Chondrocyte (in vitro differentiated cells): ENCODE results near the gene SLC5A2. TPM values are rescaled to one million over a fixed set of nuclear protein-coding genes. Genes with fewer than 3 reads are reported as not detected.
"Not testable (repeated sequence)": the region's sequence is repeated elsewhere in the genome, so short reads cannot be mapped to it uniquely, and the experiment has no call there.

Experiments
- DNase-seq: peaks from one replicate; pipeline ENCODE4 v3.0.0; 2021; ENCODE audit warnings: mixed read lengths, low spot score
- H3K27ac Mint-ChIP-seq: one replicate; pipeline ENCODE4 v1.8.0; 2021; ENCODE audit warnings: mild to moderate bottlenecking, moderate library complexity, mixed read lengths; ENCODE audit not compliant: unreplicated experiment
- H3K27me3 Mint-ChIP-seq: 2 replicates; pipeline ENCODE4 v1.8.0; 2021; ENCODE audit warnings: low read depth, mixed read lengths
- H3K36me3 Mint-ChIP-seq: 2 replicates; pipeline ENCODE4 v1.8.0; 2021; ENCODE audit warnings: low read depth, mixed read lengths
- H3K4me1 Mint-ChIP-seq: 2 replicates; pipeline ENCODE4 v1.8.0; 2021; ENCODE audit warnings: low read depth, mild to moderate bottlenecking, mixed read lengths
- H3K4me3 Mint-ChIP-seq: one replicate; pipeline ENCODE4 v1.8.0; 2021; ENCODE audit warnings: mild to moderate bottlenecking, moderate library complexity, mixed read lengths; ENCODE audit not compliant: unreplicated experiment
- H3K9me3 Mint-ChIP-seq: 2 replicates; pipeline ENCODE4 v1.8.0; 2021; ENCODE audit warnings: low read depth, mixed read lengths
- total RNA-seq: library from RNA; stranded (reverse); gene quantifications from 3 replicates; pipeline ENCODE4 v1.2.1, GENCODE V29; 2021
- TF ChIP-seq, protein P1 (sequence below): fragments of 200-600 bp; sonication (generic); IDR thresholded peaks from 2 replicates; pipeline ENCODE4 v1.5.0; 2021; ENCODE audit warnings: antibody characterized with exemption, mild to moderate bottlenecking, moderate library complexity

Gene SLC5A2
- total RNA-seq, 1 donor from 2014 or later: not detected

DNA sequence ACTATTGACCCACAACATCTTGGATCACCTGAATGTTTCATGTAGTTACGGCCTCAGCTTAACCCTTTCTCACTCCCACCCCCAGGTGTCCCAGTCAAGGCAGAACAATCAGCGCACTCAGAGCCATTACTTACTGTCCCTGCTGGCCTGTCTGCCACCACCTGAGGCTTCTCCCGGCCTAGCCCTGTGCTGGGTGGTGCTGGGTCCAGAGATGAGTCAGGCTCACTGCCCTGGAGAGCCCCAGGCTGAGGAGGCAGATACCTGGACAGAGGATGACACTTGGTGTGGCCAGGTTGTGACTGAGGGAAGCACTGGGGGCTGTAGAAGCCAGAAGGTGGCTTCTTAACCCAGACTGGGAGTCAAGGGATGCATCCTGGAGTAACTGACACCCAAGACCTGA is 4.0 kb upstream of the SLC5A2 start:
- TF ChIP-seq, protein P1, sequence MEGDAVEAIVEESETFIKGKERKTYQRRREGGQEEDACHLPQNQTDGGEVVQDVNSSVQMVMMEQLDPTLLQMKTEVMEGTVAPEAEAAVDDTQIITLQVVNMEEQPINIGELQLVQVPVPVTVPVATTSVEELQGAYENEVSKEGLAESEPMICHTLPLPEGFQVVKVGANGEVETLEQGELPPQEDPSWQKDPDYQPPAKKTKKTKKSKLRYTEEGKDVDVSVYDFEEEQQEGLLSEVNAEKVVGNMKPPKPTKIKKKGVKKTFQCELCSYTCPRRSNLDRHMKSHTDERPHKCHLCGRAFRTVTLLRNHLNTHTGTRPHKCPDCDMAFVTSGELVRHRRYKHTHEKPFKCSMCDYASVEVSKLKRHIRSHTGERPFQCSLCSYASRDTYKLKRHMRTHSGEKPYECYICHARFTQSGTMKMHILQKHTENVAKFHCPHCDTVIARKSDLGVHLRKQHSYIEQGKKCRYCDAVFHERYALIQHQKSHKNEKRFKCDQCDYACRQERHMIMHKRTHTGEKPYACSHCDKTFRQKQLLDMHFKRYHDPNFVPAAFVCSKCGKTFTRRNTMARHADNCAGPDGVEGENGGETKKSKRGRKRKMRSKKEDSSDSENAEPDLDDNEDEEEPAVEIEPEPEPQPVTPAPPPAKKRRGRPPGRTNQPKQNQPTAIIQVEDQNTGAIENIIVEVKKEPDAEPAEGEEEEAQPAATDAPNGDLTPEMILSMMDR: no peak
- no peaks in the 10 kb centered on the region for H3K9me3 Mint-ChIP-seq
- no peaks in the 10 kb centered on the region for H3K27me3 Mint-ChIP-seq
- H3K36me3 Mint-ChIP-seq: peaks cover 29% of the 10 kb centered on the region
- no peak overlapping the region for H3K4me3 Mint-ChIP-seq
- DNase-seq: no peak
- H3K27ac Mint-ChIP-seq: no peak overlapping the region
- H3K4me1 Mint-ChIP-seq: peaks cover 37% of the 10 kb centered on the region

GRCh38 chr16:31479751-31480150 is 3.2 kb upstream of the SLC5A2 start:
- TF ChIP-seq, protein P1: no peak
- Mint-ChIP-seq H3K4me1 (peaks cover 33% of the 10 kb centered on the region), H3K27ac (no peak overlapping the region), H3K9me3 (no peaks in the 10 kb centered on the region), H3K36me3 (peaks cover 22% of the 10 kb centered on the region), H3K27me3 (no peaks in the 10 kb centered on the region), H3K4me3 (no peak overlapping the region)
- DNase-seq: no peak

GRCh38 chr16:31480851-31481536 is 1.9 kb upstream of the SLC5A2 start:
- Mint-ChIP-seq H3K9me3 (no peaks in the 10 kb centered on the region), H3K27me3 (no peaks in the 10 kb centered on the region), H3K27ac (peak overlapping the region; percentile 19), H3K4me3 (no peak overlapping the region), H3K4me1 (peaks cover 26% of the 10 kb centered on the region), H3K36me3 (peaks cover 17% of the 10 kb centered on the region)
- TF ChIP-seq, protein P1: no peak
- no peak for DNase-seq

GRCh38 chr16:31484048-31484447 is 1.1 kb downstream of the SLC5A2 start:
- not testable (repeated sequence) for H3K27me3 Mint-ChIP-seq, H3K4me3 Mint-ChIP-seq, DNase-seq, H3K9me3 Mint-ChIP-seq, H3K27ac Mint-ChIP-seq, H3K36me3 Mint-ChIP-seq
- peaks cover 20% of the 10 kb centered on the region for H3K4me1 Mint-ChIP-seq

DNA sequence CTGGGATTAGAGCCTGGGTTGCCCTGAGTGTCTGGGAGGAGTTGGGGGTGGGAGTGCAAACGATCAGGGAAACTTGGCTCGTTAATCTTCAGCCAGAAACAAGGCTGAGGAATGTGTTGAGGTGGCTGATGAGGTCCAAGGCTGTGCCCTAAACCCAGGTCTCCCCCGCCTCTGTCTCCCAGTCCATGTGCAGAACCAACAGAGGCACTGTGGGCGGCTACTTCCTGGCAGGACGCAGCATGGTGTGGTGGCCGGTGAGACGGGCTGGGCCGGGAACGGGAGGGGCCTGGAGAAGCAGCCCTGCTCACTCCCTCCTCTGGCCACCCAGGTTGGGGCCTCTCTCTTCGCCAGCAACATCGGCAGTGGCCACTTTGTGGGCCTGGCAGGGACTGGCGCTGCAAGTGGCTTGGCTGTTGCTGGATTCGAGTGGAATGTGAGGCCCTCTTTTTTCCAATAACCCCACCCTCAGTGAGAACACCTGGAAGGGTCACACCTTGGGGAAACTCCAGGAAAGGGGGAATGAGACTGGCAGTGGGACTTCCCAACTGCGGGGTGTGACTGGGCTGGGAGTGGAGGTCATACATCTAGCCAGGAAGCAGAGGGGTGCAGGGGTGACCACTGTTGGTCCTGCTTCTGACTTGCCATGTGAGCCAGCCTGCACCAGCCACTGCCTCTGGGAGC is 1.7 kb downstream of the SLC5A2 start:
- TF ChIP-seq, protein P1: no peak
- H3K9me3 Mint-ChIP-seq: no peaks in the 10 kb centered on the region
- H3K36me3 Mint-ChIP-seq: no peaks in the 10 kb centered on the region
- no peak overlapping the region for H3K27ac Mint-ChIP-seq
- H3K4me1 Mint-ChIP-seq: peaks cover 20% of the 10 kb centered on the region
- no peak overlapping the region for H3K4me3 Mint-ChIP-seq
- DNase-seq: no peak
- H3K27me3 Mint-ChIP-seq: no peaks in the 10 kb centered on the region
